ENCODE data around the gene LPCAT1. TPM values are rescaled to one million over a fixed set of nuclear protein-coding genes. Genes with fewer than 3 reads are reported as not detected.

Gene LPCAT1
- total RNA-seq, 1 donor from 2014 or later, result 11.0 TPM

DNA sequence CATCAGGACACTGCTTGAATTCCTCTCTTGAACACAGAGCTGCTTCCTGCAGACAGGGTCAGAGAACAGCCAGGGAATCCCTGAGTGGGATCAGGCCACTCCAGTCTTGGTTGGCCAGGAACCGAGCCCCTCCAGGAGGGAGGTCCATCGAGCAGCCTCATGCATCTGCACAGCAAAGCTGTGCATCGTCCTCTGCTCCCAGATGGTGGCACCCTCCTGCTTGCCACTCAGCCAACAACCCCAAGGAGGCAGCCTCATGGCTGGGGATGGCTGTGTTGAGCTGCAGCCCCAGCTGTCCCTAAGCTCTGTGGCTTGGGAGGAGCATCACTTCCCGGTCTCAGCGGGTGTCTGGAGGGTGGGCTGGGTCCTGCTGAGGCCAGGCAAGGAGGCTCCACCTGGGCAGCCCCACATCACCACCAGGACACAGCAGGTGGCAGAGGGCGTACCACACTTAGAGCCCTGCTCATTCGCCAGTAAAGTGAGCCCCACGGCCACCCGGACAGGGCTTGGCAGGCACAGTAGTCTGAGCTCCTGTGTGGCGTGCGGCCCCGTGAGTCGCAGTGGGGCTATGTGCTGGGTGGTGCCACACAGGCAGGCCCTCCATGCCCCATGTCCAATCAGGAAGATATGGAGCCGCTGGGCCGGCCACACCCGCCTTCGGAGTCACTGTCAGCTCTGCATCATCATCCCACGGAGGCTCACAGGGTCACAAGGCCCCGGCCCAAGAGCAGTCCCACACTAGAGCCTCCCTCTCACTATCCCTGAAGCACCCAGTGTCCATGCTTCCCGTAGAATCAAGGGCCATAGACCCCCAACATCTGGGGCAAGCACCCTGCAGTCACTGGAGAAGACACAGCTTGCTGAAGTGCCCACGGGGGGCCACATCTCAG, 11.9 kb downstream of the LPCAT1 start:
- TF ChIP-seq, protein P1, sequence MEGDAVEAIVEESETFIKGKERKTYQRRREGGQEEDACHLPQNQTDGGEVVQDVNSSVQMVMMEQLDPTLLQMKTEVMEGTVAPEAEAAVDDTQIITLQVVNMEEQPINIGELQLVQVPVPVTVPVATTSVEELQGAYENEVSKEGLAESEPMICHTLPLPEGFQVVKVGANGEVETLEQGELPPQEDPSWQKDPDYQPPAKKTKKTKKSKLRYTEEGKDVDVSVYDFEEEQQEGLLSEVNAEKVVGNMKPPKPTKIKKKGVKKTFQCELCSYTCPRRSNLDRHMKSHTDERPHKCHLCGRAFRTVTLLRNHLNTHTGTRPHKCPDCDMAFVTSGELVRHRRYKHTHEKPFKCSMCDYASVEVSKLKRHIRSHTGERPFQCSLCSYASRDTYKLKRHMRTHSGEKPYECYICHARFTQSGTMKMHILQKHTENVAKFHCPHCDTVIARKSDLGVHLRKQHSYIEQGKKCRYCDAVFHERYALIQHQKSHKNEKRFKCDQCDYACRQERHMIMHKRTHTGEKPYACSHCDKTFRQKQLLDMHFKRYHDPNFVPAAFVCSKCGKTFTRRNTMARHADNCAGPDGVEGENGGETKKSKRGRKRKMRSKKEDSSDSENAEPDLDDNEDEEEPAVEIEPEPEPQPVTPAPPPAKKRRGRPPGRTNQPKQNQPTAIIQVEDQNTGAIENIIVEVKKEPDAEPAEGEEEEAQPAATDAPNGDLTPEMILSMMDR (IDR thresholded peaks at IDR 0.05; ENCODE audit: borderline replicate concordance), result no peak
- no peak overlapping the region for H3K27ac ChIP-seq (replicated peaks)
- intact Hi-C loops (cut with micrococcal nuclease), result no loop called here
- H3K27me3 ChIP-seq (ENCODE audit: low read depth), result no peaks in the 10 kb centered on the region
- H3K36me3 ChIP-seq, result peaks cover 11% of the 10 kb centered on the region
- peak; percentile 12 for DNase-seq
- no peaks in the 10 kb centered on the region for H3K9me3 ChIP-seq (replicated peaks)
- no peak overlapping the region for H3K4me3 ChIP-seq
- no peaks in the 10 kb centered on the region for H3K4me1 ChIP-seq

DNA sequence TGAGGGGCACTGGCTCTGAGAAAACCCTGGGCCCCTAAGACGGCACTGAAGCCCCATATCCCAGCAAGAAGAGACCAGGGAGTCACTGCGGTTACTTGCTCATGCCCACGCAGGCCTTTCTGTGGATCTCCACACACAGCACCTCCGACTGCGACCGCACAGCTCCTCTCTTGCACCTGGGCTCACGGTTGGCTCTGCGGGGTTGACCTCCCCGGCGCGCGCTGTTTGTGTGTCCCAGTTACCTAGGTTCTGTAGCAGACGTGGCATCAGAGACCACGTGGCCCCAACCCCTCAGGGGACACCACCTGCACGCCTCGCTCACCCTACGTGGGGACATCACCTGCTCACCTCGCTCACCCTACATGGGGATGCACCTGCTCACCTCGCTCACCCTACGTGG, 12.7 kb downstream of the LPCAT1 start:
- peaks cover 11% of the 10 kb centered on the region for H3K36me3 ChIP-seq
- TF ChIP-seq, protein P1 (IDR thresholded peaks at IDR 0.05; ENCODE audit: borderline replicate concordance), result no peak

DNA sequence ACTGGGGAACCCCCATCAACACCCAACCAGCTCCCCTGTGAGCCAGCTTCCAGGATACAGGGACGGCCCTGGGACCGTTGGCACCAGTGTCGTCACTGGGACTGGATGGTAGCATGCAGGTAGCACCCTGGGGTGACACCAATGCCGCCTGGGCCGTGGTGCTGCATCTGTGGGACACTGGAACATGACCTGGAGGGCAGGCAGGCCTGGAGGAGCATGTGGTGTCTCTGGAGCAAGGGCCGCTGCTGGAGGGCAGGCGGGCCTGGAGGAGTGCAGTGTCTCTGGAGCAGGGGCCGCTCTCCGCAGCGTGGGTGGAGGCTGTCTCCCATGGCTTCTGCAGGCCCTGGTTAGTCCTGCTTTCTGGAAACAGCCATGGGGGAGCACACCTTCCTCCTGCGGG, 13.1 kb downstream of the LPCAT1 start:
- no peaks in the 10 kb centered on the region for H3K9me3 ChIP-seq (replicated peaks)
- H3K27ac ChIP-seq (replicated peaks), result no peak overlapping the region
- TF ChIP-seq, protein P1 (IDR thresholded peaks at IDR 0.05; ENCODE audit: borderline replicate concordance), result no peak
- peaks cover 6% of the 10 kb centered on the region for H3K4me1 ChIP-seq
- no peak overlapping the region for H3K4me3 ChIP-seq
- intact Hi-C loops (cut with micrococcal nuclease), result no loop called here
- peaks cover 11% of the 10 kb centered on the region for H3K36me3 ChIP-seq
- DNase-seq, result peak; percentile 14
- no peaks in the 10 kb centered on the region for H3K27me3 ChIP-seq (ENCODE audit: low read depth)

More for the DNA sequence above, 12.7 kb downstream of the LPCAT1 start:
- DNase-seq, result no peak
- Histone ChIP-seq H3K27ac (replicated peaks) (no peak overlapping the region), H3K4me3 (no peak overlapping the region), H3K9me3 (replicated peaks) (no peaks in the 10 kb centered on the region), H3K4me1 (peaks cover 6% of the 10 kb centered on the region), H3K27me3 (ENCODE audit: low read depth) (no peaks in the 10 kb centered on the region)
- intact Hi-C loops (cut with micrococcal nuclease), result no loop called here

DNA sequence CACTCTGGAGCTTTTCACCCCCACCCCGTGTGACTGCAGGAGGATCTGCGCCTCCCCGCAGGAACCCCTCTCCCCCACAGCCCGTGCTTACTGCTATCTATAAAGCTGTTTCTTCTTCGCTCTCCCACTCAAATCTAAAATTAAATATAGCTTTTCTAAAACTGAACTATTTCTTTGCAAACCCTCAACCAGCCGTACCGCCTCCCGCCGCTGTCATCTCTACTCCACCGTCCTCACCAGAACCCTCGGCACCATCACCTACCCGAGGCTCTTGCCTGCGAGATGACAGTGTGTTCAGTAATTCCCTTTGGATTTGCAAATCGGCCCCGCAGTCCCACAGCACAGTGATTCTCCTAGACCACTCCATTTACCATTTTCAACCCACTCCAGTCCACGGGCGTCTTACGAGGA, 13.6 kb downstream of the LPCAT1 start:
- TF ChIP-seq, protein P1 (IDR thresholded peaks at IDR 0.05; ENCODE audit: borderline replicate concordance), result no peak
- Histone ChIP-seq H3K4me1 (peaks cover 6% of the 10 kb centered on the region), H3K9me3 (replicated peaks) (no peaks in the 10 kb centered on the region), H3K27ac (replicated peaks) (no peak overlapping the region), H3K36me3 (peaks cover 11% of the 10 kb centered on the region), H3K4me3 (no peak overlapping the region), H3K27me3 (ENCODE audit: low read depth) (no peaks in the 10 kb centered on the region)
- intact Hi-C loops (cut with micrococcal nuclease), result no loop called here
- peak; percentile 5 for DNase-seq

DNA sequence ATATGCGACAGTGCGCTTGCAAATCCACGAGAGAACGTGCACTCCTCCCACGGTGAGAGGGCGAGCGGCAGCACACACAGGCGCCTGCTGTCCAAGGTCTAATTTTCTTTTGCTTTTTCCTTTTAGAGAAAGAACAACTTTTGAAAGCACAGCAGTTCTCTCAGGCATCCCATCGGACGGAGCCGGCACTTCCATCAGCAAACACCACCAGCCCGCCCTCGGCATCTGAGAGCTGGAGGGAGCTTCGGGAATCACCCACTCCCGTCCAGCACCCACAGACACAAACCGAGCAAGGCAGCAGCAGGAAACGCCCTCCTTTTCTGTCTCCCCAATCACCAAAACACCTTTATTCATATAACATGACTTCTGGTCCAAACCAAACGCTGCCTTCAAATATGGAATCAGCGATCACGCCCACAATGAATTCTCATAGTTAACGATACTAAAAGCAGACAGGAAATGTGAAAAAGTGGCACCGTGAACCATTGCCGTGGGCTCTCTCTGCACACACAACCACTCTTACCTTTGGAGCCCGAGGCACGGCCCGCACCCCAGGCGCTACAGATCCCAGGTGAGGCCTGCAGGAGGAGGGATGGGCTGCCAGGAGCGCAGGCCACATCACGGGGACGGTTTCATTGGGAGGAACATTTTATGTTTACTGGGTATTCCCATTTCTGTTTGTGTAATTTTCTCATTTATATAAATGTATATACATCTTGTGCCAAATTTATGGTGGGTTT, 14.2 kb downstream of the LPCAT1 start:
- intact Hi-C loops (cut with micrococcal nuclease), result no loop called here
- Histone ChIP-seq H3K9me3 (replicated peaks) (no peaks in the 10 kb centered on the region), H3K4me3 (no peak overlapping the region), H3K4me1 (peaks cover 7% of the 10 kb centered on the region), H3K27me3 (ENCODE audit: low read depth) (no peaks in the 10 kb centered on the region), H3K36me3 (peaks cover 11% of the 10 kb centered on the region), H3K27ac (replicated peaks) (no peak overlapping the region)
- DNase-seq, result peak; percentile 4
- TF ChIP-seq, protein P1 (IDR thresholded peaks at IDR 0.05; ENCODE audit: borderline replicate concordance), result no peak
